Suppressor macrophage treated with lipopolysaccharide for 4 hours (primary cell): ENCODE results near the gene FBXW9.
"Not testable (repeated sequence)": the region's sequence is repeated elsewhere in the genome, so short reads cannot be mapped to it uniquely, and the experiment has no call there.

Source experiments
- DNase-seq: peaks from one replicate; pipeline ENCODE4 v3.0.0-alpha.2; 2020

The FBXW9 gene

GRCh38 chr19:12680034-12680433 lies 16.4 kb downstream of the FBXW9 start:
- no peak for DNase-seq

- DNase-seq = not testable (repeated sequence)
These were observed 18.4 kb downstream of the FBXW9 start for GRCh38 chr19:12678039-12678438.

DNA sequence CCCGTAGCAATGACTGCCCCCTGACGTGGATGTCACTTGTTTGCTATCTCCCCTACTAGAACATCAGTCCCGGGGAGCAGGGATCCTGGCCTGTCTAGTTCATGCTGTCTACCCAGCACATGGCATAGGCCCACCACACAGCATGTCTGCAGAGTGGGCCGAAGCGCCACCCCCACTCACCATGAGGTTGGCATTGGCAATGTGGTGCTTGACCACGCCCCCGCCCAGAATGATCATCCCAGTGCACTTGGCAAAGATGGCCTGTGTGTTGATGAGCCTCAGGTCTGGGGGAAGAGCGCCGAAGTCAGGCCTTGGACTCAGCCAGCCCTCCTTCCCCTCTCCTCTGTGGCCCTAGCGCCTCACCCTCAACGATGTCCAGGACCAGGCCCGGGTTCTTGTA lies 19.5 kb downstream of the FBXW9 start:
- no peak for DNase-seq

DNA sequence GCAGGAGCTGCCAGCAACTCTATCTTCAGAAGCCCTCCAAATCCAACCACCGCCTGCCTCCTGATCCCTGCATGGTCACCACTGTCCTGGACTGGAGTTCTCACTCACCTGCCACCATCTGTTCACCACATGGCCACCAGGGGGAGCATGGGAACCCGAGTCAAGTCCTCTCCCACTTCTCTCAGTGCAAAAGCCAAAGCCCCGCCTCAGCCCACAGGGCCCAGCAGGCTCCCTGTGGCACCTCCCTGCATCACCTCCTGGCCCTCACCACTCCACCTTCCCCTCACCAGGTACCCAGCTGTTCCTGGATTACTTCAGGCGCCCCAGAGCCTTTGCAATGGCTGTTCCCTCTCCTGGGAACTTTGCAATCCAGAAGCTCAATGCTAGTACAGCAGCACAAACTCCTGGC lies 20.0 kb downstream of the FBXW9 start:
- DNase-seq = peak; percentile 85

- DNase-seq = no peak
These were observed 20.5 kb downstream of the FBXW9 start for GRCh38 chr19:12675940-12676339.

- no peak for DNase-seq
These were observed 21.0 kb downstream of the FBXW9 start for GRCh38 chr19:12675399-12675798.

- DNase-seq = no peak
These were observed 23.7 kb downstream of the FBXW9 start for GRCh38 chr19:12672744-12673143.

GRCh38 chr19:12670159-12670928 lies 26.1 kb downstream of the FBXW9 start:
- no peak for DNase-seq

DNA sequence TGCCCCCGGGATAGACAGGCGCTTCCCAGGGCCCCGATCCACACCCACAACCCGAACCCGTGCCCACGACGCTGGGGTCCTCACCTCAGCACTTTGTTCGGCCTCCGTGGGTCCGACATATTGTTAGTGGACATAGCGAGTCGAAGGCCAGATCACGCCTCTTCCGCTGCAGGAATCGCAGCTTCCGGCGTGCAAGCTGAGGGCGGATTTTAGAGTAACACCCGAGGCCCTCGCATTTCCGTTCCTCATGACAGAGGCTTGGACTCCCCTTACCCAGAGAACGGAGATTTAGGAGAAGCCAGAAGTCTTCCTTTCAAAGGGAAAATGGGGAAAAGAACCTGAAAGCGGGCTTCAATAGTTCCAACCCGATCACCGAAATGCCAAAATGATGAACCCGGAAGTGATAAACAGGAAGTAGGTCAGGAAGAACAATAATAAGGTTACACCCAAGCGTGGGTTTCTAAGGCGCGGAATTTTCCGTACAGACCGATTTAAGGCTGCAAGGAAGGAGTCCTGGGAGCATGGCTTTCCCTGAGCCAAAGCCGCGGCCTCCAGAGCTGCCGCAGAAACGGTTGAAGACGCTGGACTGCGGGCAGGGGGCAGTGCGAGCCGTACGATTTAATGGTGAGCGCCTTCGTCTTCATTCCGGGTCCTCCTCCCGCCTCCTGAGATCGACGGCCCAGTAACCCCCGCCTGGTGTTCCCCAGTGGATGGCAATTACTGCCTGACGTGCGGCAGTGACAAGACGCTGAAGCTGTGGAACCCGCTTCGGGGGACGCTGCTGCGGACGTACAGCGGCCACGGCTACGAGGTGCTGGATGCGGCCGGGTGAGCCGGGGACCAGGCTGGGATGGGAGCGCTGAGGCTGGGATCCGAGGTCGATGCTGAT lies 26.9 kb downstream of the FBXW9 start:
- peak; percentile 87 for DNase-seq

DNA sequence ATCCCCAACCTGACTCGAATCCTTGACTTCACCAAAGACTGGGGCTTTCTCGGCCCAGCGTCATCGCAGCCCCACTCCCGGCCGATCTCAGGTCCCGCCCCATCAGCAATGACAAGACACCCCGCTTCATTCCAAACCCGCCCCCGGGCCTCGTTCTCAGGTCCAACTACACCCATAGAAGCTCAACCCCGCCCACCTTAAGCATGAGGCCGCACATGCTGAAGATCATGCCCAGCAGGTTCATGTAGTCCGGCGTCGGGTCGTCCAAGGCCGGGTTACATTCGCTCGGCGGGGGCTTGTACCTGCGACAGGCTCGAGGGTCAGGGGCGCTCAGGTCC lies 27.5 kb downstream of the FBXW9 start:
- peak; percentile 51 for DNase-seq

GRCh38 chr19:12668346-12668745 lies 28.1 kb downstream of the FBXW9 start:
- DNase-seq = no peak

- no peak for DNase-seq
These were observed 28.6 kb downstream of the FBXW9 start for GRCh38 chr19:12667731-12668302.

DNA sequence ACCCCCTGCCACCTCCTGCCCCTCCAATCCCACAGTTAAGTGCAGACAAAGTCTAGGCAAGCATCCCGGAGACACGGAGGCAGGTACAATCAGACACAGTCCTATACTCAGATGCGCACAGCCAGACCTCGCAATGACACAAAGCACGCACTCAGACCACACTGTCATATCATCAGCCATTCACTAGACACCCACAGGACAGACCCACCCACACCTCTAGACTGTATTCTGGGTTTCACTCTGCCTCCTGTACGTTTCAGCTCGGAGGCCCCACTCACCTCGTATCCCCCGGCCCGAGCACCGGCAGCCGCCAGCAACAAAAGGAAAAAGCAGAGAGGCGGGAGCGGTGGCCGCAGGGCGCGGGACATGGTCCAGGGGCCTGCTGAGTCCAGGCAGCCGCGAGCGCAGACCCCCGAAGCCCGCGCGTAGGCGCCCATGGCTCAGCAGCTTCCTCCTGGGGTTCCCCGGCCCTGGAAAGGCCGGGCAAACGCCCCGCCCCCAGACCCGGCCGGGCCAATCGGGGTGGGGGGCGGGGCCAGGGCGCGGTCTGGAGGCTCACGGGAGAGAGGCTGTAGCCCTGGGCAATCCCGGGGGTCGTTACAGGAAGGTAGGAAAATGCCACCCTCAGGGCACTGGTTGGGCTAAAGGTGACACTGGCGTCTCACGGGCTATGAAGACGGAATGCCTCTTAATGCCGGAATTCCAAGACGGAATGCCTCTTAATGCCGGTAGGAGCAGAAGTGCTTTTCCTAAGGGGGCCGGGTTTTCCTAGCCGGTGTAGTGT lies 30.0 kb downstream of the FBXW9 start, which contains the start of the genes MAN2B1 and WDR83:
TSS of gene MAN2B1 (minus strand) at position 478 of the 784 bp plus-strand sequence. CDS start at position 437, 41 bp downstream.
TSS of gene WDR83 (plus strand) at position 543 of the 784 bp plus-strand sequence. CDS start 2,984 bp downstream, outside the sequence.
- DNase-seq = peak; percentile 92

DNA sequence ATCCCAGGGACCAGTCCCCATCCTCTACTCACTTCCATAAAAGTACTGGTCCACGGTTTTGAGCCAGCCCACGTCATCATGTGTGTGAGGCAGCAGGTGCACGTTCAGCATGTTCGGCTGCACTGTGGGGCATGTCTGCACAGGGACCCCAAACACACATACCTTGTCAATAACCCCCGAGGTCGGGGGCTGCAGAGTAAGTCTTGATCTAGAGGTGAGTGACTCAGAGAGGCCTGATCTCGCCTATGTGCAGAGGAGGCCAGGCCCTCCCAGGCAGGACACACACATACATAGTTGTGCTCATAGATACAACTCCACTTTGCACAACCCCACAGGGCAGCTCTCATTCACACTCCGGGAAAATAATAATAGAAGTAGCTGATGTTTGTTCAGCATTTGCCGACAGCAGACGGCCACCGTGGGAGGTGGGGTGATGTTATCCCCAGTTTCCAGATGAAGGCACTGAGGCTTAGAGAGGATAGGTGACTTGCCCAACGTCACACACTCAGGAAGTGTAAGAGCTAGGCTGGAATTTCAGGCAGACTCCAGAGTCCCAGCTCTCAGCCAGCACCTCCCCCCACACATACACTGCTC lies 30.7 kb downstream of the FBXW9 start:
- peak; percentile 41 for DNase-seq

DNA sequence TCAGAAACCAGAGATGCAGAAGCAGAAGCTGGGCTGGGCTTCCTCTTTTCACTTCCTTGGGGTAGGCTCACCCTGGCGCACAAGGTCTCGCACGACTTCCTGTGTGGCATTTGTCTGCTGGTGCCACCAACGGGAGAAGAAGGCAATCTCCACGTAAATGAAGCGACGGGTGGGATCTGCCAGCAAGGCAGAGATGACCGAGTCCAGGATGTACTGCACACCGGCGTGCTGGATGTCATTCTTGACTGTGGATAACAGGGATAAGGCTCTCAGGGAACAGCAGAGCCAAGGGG lies 31.2 kb downstream of the FBXW9 start:
- peak; percentile 95 for DNase-seq

DNA sequence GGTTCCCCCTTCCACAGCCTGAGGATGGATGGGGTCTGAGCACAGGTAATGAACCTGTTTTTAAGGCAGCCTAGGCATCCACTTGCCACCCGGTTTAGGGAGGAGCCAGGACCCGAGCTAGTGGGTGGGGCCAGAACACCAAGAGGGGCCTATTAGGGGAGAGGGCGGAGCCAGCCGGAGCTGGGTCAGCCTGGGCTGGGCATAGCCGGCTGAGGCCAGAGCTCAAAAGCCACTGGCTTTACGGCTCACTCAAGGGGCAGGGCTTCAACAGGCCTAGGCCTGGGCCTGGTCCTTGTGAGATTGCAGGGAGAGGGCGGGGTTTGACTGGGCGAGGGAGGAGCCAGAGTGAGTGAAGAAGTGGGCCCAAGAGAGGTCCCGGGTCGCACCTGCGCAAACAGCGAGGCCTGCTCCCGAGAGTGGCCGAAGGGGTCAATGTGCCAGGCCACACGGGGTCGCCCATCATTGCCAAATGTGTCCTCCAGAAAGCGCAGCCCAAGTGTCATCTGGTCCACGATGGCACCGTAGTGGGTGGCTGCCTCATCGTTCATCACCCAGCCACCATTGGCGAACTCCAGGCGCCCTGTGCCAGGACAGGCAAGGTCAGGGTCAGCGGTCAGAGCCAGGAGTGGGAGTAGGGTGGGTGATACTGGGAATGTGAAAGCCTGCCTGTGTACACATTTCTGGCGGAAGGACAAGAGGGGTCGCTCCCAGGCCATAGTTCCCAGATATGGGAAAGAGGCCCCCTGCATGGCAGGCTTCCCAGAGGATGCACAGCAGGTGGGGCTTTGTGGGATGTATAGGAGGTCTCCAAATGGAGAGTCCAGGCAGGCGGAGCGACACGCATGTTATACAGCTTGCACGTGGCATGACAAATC lies 31.8 kb downstream of the FBXW9 start:
- DNase-seq = no peak

DNA sequence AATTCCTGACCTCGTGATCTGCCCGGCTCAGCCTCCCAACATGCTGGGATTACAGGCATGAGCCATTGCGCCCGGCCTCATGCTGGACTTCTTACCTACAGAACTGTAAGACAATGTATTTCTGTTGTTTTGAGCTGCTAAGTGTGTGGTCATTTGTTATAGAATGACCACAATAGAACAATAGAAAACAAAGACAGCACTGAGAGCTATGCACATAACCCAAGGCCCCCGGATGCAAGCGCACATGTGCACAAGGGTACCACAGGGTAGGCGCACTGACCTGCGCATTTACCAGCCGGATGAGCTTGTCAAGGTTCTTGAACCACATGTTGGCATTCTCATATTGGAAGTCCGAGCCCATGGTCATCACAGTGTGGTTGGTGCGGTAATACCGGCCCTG lies 35.5 kb downstream of the FBXW9 start:
- no peak for DNase-seq

DNA sequence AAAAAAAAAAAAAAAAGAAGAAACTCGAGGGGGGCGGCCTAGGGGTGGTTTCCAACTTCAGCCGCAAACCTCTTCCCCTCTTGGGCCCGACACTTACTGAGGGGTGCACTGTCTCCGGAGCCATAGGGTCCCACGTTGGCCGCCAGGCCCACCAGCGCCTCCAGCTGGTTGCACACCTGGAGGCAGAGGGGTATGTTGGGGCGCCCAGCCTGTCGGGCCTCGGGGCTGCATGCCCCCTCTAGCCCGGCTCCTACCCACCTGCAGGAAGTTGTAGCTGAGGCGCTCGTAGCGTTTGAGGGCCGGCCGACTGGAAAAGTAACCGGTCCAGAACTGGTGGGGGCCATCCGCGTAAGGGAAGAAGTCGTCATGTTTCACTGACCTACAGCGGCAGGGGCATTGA lies 38.5 kb downstream of the FBXW9 start:
- no peak for DNase-seq

DNA sequence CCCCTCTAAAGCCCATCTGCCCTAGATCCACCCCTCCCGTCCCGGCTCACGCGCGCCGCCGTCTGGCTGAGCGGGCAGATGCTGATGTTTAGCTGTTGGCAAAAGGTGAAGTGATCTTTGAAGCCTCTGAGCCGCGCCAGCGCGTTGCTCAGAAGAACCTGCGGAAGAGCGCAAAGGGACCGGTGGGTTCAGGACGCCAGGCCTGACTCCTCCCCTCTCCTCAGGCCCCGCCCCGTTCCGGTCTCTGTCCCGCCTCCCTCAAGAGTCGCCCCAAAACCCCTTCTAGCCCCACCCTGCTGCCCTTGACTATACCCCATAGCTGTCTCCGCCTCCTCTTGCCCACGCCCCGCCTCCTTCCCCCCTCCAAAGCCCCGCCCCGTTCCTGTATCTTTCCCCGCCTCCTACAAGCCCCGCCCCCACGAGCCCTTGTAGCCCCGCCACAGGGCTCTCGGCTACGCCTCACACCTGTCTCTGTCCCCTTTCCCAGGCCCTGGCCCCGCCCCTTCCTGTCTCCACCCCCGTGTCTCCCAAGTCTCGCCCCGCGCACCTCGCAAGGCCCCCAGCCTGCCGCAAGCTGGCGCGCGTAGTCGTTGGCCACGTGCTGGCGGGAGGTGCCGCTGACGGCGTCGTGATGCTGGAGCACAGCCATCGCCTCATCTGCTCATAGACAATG lies 39.4 kb downstream of the FBXW9 start:
- DNase-seq = no peak

- DNase-seq = no peak
These were observed 40.9 kb downstream of the FBXW9 start for GRCh38 chr19:12655546-12655945.

DNA sequence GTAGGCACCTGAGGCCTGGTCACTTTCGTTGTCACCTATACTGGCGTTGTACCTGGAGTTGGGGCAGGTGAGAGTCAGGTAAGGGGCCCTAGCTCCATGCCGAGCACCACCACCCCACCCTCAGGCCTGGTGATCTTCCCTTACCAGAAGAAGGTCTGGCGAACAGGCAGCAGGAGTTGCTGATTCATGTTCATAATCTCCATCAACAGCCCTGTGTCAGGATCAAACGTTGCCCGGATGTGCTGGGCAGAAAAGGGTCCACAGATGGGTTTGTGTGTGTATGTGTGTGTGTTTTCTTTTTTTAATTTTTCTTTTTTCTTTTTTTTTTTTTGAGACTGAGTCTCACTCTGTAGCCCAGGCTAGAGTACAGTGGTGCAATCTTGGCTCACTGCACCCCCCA lies 44.2 kb downstream of the FBXW9 start:
- DNase-seq = no peak
